ENCODE data around the gene AKIP1. TPM values are rescaled to one million over a fixed set of nuclear protein-coding genes. Genes with fewer than 3 reads are reported as not detected.

The AKIP1 gene
- total and polyA plus RNA-seq, 10 of the 15 experiments (the other 5 are each of a cell fraction or from before 2014, with no cell fraction given): 5.1 to 38.9 (median 30.5) TPM

DNA sequence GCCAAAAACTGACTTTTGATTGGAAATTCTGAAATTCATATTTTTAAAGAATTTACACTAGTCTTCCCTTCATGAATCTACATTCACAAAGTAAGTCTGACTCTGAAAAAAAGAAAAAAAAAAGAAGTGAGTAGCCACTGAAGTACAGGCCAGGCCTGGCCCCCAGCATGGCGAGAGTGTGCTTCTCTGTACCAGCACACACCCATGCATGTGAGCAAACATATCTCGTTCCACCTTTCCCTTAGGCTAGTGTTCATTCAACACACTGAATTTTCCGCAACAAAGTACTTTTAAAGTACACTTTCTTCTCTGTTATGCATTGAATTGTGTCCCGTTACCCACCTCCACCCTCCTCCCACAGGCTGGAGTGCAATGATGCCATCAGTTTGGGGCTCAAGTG, 17.2 kb downstream of the AKIP1 start:
- Histone ChIP-seq H4K20me1 (ENCODE audit: control insufficient read depth, insufficient read depth) (no peaks in the 10 kb centered on the region), H3K9ac (ENCODE audit: control insufficient read depth, insufficient read depth, low read length) (no peak overlapping the region), H3K79me2 (ENCODE audit: control insufficient read depth, insufficient read depth, low read length) (no peaks in the 10 kb centered on the region), H3K36me3 (ENCODE audit: control insufficient read depth in 2 of 2, insufficient read depth in 2 of 2, low read length in 1 of 2) (peaks cover 0 to 2% of the 10 kb centered on the region in 2 experiments; a peak in 2 of 4 replicates), H3K4me3 (no peak overlapping the region), H3K27me3 (replicated peaks in 1 of 2; ENCODE audit: control insufficient read depth in 2 of 2, insufficient read depth in 2 of 2, low read length in 1 of 2) (no peaks in the 10 kb centered on the region), H3K4me2 (ENCODE audit: control insufficient read depth, insufficient read depth) (no peak overlapping the region), H3K9me3 (replicated peaks; ENCODE audit: control insufficient read depth, insufficient read depth, low read length) (no peaks in the 10 kb centered on the region), H2AFZ (ENCODE audit: control insufficient read depth, low read depth, low read length) (no peak overlapping the region), H3K27ac (ENCODE audit: control insufficient read depth, insufficient read depth) (no peak overlapping the region), H3K4me1 (ENCODE audit: control insufficient read depth, insufficient read depth, low read length) (no peaks in the 10 kb centered on the region)
- ChIA-PET CTCF (no interaction called here), POLR2A (no interaction called here), SMC1A (ENCODE audit: uncharacterized antibody, unreplicated experiment) (interaction anchor here (0.9 kb wide), 1 partner anchor 31 kb away, joined by 6 read pairs; no protein-coding TSS in a partner anchor), RAD21 (ENCODE audit: unreplicated experiment) (no interaction called here)
- in situ Hi-C loops (cut with MboI): no loop called here
- no peak for ATAC-seq
- no TSS peak for BruUV-seq (replicated peaks)
- FAIRE-seq: no peak
- 95% methylated on average over 4 of the region's 4 CpGs for WGBS (ENCODE audit: insufficient coverage, insufficient replicate concordance, low lambda C conversion rate, missing lambda C conversion rate)
- TF ChIP-seq MEF2A (IDR thresholded peaks at IDR 0.05; ENCODE audit: insufficient read depth, low read depth, low read length) (no peak), TCF3 (IDR thresholded peaks at IDR 0.05; ENCODE audit: borderline replicate concordance, insufficient read depth, low read depth, low read length) (no peak), HDAC2 (IDR thresholded peaks at IDR 0.05) (no peak), TAF1 (IDR thresholded peaks at IDR 0.05; ENCODE audit: borderline replicate concordance, low read depth, low read length) (no peak), ATF2 (IDR thresholded peaks at IDR 0.05; ENCODE audit: low read length) (no peak), SREBF1 (IDR thresholded peaks at IDR 0.05; ENCODE audit: low read length) (no peak), CREB1 (IDR thresholded peaks at IDR 0.05; ENCODE audit: low read depth) (no peak), SP1 (IDR thresholded peaks at IDR 0.05; ENCODE audit: low read depth, low read length) (no peak), TBL1XR1 (IDR thresholded peaks at IDR 0.05; ENCODE audit: low read depth, low read length) (no peak), IKZF2 (IDR thresholded peaks at IDR 0.05) (no peak), ATF3 (IDR thresholded peaks at IDR 0.05; ENCODE audit: borderline replicate concordance, extremely low read depth, low read depth, low read length) (no peak)
- no peak for DNase-seq (ENCODE audit: low read depth, low spot score)
- intact Hi-C loops (cut with micrococcal nuclease; ENCODE audit: unreplicated experiment): no loop called here
